ENCODE results near the gene LRRC75B.
"Not testable (repeated sequence)": the region's sequence is repeated elsewhere in the genome, so short reads cannot be mapped to it uniquely, and the experiment has no call there.

DNA sequence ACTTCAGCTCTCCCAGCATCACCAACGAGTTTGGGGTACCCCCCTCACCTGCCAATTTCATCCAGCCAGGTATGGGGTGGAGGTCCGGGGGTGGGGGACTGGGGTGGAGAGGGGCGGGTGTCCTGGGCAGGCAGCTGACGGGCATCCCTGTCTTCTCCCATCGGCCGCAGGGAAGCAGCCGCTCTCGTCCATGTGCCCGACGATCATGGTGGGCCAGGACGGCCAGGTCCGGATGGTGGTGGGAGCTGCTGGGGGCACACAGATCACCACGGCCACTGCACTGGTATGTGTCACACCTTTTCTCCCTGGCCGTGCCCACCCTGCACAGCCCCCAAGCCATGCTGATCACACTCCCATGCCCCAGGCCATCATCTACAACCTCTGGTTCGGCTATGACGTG lies 35.0 kb upstream of the LRRC75B start:
- TF ChIP-seq EZH2phosphoT487 (IDR thresholded peaks at IDR 0.05; ENCODE audit: insufficient read depth, low read depth); EZH2 (IDR thresholded peaks at IDR 0.05; ENCODE audit: insufficient read depth, poor library complexity, severe bottlenecking): not testable (repeated sequence)
